ENCODE measurements around the gene LSAMP. TPM values are rescaled to one million over a fixed set of nuclear protein-coding genes. Genes with fewer than 3 reads are reported as not detected.

Gene LSAMP
- polyA plus RNA-seq, 2 of the 4 experiments (the other 2 are of a cell fraction): 0.12 to 0.53 TPM

DNA sequence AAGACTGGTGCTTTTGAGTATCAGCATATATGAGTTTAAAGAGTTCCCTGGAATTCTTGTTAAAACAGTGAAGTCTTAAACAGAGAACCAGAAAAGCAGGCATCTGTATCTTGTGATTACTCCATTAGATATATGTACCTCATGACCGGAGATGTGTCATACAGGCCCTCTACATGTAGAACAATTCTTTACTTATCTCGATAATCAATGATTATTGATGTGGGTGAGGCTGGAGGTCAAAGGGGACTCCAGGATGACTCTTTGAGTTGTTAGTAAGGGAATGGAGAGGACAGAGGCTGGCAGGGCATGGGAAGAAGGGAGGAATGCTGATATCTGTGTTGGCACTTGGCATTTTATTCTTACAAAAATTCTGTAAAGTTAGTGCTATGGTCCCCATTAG, 666.3 kb downstream of the LSAMP start:
- CTCF ChIA-PET: no interaction called here
- no peak for TF ChIP-seq KDM1A (IDR thresholded peaks at IDR 0.05; ENCODE audit: low read depth)
- TF ChIP-seq CEBPB (IDR thresholded peaks at IDR 0.05): no peak
- TF ChIP-seq, protein P1, sequence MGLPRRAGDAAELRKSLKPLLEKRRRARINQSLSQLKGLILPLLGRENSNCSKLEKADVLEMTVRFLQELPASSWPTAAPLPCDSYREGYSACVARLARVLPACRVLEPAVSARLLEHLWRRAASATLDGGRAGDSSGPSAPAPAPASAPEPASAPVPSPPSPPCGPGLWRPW (IDR thresholded peaks at IDR 0.05): no peak
- no peak for TF ChIP-seq HOXA7 (CRISPR knock-in tag; IDR thresholded peaks at IDR 0.05)
- no peak for TF ChIP-seq RNF2 (IDR thresholded peaks at IDR 0.05; ENCODE audit: borderline replicate concordance, low read depth)
- TF ChIP-seq CHD2 (IDR thresholded peaks at IDR 0.05; ENCODE audit: low read length, partially characterized antibody): no peak
- TF ChIP-seq, protein P2, sequence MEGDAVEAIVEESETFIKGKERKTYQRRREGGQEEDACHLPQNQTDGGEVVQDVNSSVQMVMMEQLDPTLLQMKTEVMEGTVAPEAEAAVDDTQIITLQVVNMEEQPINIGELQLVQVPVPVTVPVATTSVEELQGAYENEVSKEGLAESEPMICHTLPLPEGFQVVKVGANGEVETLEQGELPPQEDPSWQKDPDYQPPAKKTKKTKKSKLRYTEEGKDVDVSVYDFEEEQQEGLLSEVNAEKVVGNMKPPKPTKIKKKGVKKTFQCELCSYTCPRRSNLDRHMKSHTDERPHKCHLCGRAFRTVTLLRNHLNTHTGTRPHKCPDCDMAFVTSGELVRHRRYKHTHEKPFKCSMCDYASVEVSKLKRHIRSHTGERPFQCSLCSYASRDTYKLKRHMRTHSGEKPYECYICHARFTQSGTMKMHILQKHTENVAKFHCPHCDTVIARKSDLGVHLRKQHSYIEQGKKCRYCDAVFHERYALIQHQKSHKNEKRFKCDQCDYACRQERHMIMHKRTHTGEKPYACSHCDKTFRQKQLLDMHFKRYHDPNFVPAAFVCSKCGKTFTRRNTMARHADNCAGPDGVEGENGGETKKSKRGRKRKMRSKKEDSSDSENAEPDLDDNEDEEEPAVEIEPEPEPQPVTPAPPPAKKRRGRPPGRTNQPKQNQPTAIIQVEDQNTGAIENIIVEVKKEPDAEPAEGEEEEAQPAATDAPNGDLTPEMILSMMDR (IDR thresholded peaks at IDR 0.05): no peak
- no peak for TF ChIP-seq EP300 (IDR thresholded peaks at IDR 0.05)
- TF ChIP-seq MAZ (IDR thresholded peaks at IDR 0.05; ENCODE audit: borderline replicate concordance, low read depth, low read length): no peak
- no peak for TF ChIP-seq PHF8 (IDR thresholded peaks at IDR 0.05; ENCODE audit: borderline replicate concordance, low read depth)
- no peak for TF ChIP-seq KDM5A (IDR thresholded peaks at IDR 0.05)
- no peak for TF ChIP-seq ZFP36 (IDR thresholded peaks at IDR 0.05; ENCODE audit: borderline replicate concordance, partially characterized antibody)
- Histone ChIP-seq H3K4me2 (no peak overlapping the region), H3K9me3 (no peaks in the 10 kb centered on the region), H3K4me3 (no peak overlapping the region), H3K27ac (no peak overlapping the region), H3K4me1 (0 out of 3 replicates have a peak, but pooled peaks cover 5% of the 10 kb centered on the region)
- POLR2A ChIA-PET: no interaction called here
- DNase-seq (ENCODE audit: low read depth in 1 of 2, low spot score in 1 of 2) (no peak), ATAC-seq (no peak), FAIRE-seq (no peak)
- 79% methylated on average over 2 of the region's 2 CpGs for WGBS (ENCODE audit: missing lambda C conversion rate)

GRCh38 chr3:115772951-115773350, 672.3 kb downstream of the LSAMP start:
- POLR2A ChIA-PET: no interaction called here
- WGBS (ENCODE audit: missing lambda C conversion rate): 61% methylated on average over 1 of the region's 1 CpG
- CTCF ChIA-PET: interaction anchor here (1.9 to 2.7 kb wide), 2 partner anchors 11 to 555 kb away, joined by 7 to 9 read pairs; no protein-coding TSS in a partner anchor
- no peak overlapping the region for H3K4me3 ChIP-seq
- H3K27ac ChIP-seq: no peak overlapping the region
- no peaks in the 10 kb centered on the region for H3K4me1 ChIP-seq
- H3K9me3 ChIP-seq: no peaks in the 10 kb centered on the region
- no peak for DNase-seq (ENCODE audit: low read depth in 1 of 2, low spot score in 1 of 2)
- FAIRE-seq: no peak
- no peak overlapping the region for H3K4me2 ChIP-seq
- no peak for ATAC-seq
- TF ChIP-seq NR3C1 (IDR thresholded peaks at IDR 0.05): no peak
- TF ChIP-seq CHD2 (IDR thresholded peaks at IDR 0.05; ENCODE audit: low read length, partially characterized antibody): no peak
- TF ChIP-seq, protein P1 (IDR thresholded peaks at IDR 0.05): no peak
- no peak for TF ChIP-seq ZSCAN20 (CRISPR knock-in tag; IDR thresholded peaks at IDR 0.05)

- ChIA-PET CTCF (interaction anchor here (0.8 kb wide), 1 partner anchor 15 kb away, joined by 3 read pairs; no protein-coding TSS in a partner anchor), POLR2A (no interaction called here)
- DNase-seq (ENCODE audit: low read depth in 1 of 2, low spot score in 1 of 2) (no peak), FAIRE-seq (no peak), ATAC-seq (no peak)
- WGBS (ENCODE audit: missing lambda C conversion rate): 37% methylated on average over 3 of the region's 3 CpGs
- no peak overlapping the region for H3K4me2 ChIP-seq
- peaks cover 9% of the 10 kb centered on the region; the same call in 2 of the 3 replicates for H3K4me1 ChIP-seq
- no peak overlapping the region for H3K4me3 ChIP-seq
- H3K9me3 ChIP-seq: no peaks in the 10 kb centered on the region
- TF ChIP-seq MAZ (IDR thresholded peaks at IDR 0.05; ENCODE audit: borderline replicate concordance, low read depth, low read length) (no peak), HOXB5 (CRISPR knock-in tag; IDR thresholded peaks at IDR 0.05) (no peak), ZFP36 (IDR thresholded peaks at IDR 0.05; ENCODE audit: borderline replicate concordance, partially characterized antibody) (no peak), RAD21 (conservative IDR thresholded peaks at IDR 0.05 in 1 of 2, IDR thresholded peaks at IDR 0.05 in 1 of 2) (no peak), REST (IDR thresholded peaks at IDR 0.05) (no peak), FOSL2 (IDR thresholded peaks at IDR 0.05) (no peak), FOSL2 (CRISPR knock-in tag; IDR thresholded peaks at IDR 0.05) (no peak), NR3C1 (IDR thresholded peaks at IDR 0.05) (no peak), CBX2 (IDR thresholded peaks at IDR 0.05; ENCODE audit: borderline replicate concordance, low read depth) (no peak), HOXA7 (CRISPR knock-in tag; IDR thresholded peaks at IDR 0.05) (no peak)
- H3K27ac ChIP-seq: no peak overlapping the region
Measured at GRCh38 chr3:115768661-115769060, 676.6 kb downstream of the LSAMP start.
